IPS-20b (cell line): ENCODE results near the gene F8A3.
"Not testable (repeated sequence)": the region's sequence is repeated elsewhere in the genome, so short reads cannot be mapped to it uniquely, and the experiment has no call there.

Source experiments
- H3K27ac ChIP-seq: one replicate; pipeline ENCODE4 v1.5.1; 2013; ENCODE audit warnings: low read length
- H3K27me3 ChIP-seq: 2 replicates; pipeline ENCODE4 v1.6.1; 2013; ENCODE audit warnings: mild to moderate bottlenecking, low read length, inconsistent platforms; ENCODE audit not compliant: insufficient read depth
- H3K36me3 ChIP-seq: 2 replicates; pipeline ENCODE4 v1.6.1; 2013; ENCODE audit warnings: low read depth, mild to moderate bottlenecking, inconsistent platforms, low read length, moderate library complexity; ENCODE audit not compliant: insufficient read depth
- H3K4me1 ChIP-seq: 2 replicates; pipeline ENCODE4 v1.6.1; 2013; ENCODE audit warnings: mild to moderate bottlenecking, control low read depth, inconsistent platforms, low read length, moderate library complexity; ENCODE audit not compliant: insufficient read depth
- H3K4me3 ChIP-seq: 2 replicates; pipeline ENCODE4 v1.5.1; 2013; ENCODE audit warnings: mild to moderate bottlenecking, low read length, inconsistent platforms
- H3K9ac ChIP-seq: 2 replicates; pipeline ENCODE4 v1.6.1; 2013; ENCODE audit warnings: low read depth, mild to moderate bottlenecking, inconsistent platforms, low read length, moderate library complexity
- H3K9me3 ChIP-seq: 2 replicates; pipeline ENCODE4 v1.6.1; 2013; ENCODE audit warnings: mild to moderate bottlenecking, low read depth, low read length, inconsistent platforms; ENCODE audit not compliant: insufficient read depth

F8A3 gene

GRCh38 chrX:155458471-155458870 is at the start of gene F8A3:
F8A3 (minus strand) TSS chrX:155458620; CDS start chrX:155458600, 20 bp downstream.
- not testable (repeated sequence) for H3K36me3 ChIP-seq, H3K27me3 ChIP-seq, H3K27ac ChIP-seq, H3K4me1 ChIP-seq, H3K9me3 ChIP-seq, H3K9ac ChIP-seq, H3K4me3 ChIP-seq

- Histone ChIP-seq H3K36me3 (no peaks in the 10 kb centered on the region), H3K27me3 (no peaks in the 10 kb centered on the region), H3K4me3 (no peak overlapping the region), H3K9me3 (no peaks in the 10 kb centered on the region), H3K4me1 (no peaks in the 10 kb centered on the region), H3K27ac (no peak overlapping the region), H3K9ac (no peak overlapping the region)
Observed at GRCh38 chrX:155505296-155505695, 46.9 kb upstream of the F8A3 start.

DNA sequence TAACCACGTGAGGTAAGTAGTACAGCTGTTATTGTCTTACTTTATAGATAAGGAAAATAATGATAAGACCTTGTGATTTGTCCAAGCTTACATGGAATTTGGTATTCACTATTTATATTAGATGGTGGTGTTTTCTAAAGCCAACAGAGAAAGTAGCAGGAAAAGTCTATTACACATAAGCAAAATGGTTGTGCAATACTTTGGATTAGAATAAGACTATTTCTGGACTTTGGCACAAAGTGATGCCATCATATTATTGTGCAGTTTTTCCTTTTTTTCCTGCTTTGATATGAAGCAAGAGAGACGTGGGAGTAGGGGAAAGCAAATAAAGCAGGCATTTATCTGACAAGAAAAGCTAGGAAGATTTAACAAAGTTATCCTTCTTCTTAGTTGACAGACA is 36.7 kb upstream of the F8A3 start:
- H3K4me3 ChIP-seq, H3K9me3 ChIP-seq, H3K36me3 ChIP-seq, H3K4me1 ChIP-seq, H3K27me3 ChIP-seq, H3K9ac ChIP-seq, H3K27ac ChIP-seq: not testable (repeated sequence)

DNA sequence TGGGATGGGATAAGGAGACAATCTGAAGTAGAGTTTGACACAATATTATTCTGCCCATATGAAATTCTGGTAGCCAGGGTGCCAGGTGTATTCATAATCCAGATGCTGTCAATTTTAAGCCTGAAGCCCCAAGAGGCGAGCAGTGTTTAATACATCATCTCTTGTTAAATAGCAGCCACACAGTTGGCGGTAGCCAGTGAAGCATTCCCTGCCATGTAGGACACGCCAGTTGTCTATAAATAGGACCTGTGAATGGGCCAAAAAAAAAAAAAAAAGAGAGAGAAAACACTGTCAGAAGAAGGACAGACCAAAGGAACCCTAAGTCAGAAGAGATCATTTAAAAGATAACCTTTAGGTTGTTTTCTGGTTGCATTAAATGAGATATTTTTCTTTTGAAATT is 33.0 kb upstream of the F8A3 start:
- H3K9me3 ChIP-seq, H3K4me3 ChIP-seq, H3K27ac ChIP-seq, H3K36me3 ChIP-seq, H3K27me3 ChIP-seq, H3K9ac ChIP-seq, H3K4me1 ChIP-seq: not testable (repeated sequence)

DNA sequence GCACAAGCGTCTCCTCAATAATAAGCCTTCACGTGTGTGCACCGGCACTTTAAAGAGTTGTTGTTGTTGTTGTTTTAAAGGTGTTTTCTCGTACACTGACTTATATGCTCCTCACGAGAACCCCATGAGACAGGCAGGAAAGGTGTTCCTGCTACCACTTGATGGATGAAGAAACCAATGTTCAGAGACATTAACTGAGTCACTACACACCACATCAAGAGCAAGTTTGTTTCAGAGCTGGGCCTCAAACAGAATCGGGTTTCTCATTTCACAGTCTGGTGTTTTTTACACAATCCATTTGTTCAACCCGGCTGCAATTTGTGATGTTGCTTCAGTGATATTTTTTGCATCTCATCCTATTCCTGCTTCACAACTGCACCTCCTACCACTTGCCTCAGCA is 18.7 kb upstream of the F8A3 start:
- not testable (repeated sequence) for H3K9me3 ChIP-seq, H3K4me1 ChIP-seq

DNA sequence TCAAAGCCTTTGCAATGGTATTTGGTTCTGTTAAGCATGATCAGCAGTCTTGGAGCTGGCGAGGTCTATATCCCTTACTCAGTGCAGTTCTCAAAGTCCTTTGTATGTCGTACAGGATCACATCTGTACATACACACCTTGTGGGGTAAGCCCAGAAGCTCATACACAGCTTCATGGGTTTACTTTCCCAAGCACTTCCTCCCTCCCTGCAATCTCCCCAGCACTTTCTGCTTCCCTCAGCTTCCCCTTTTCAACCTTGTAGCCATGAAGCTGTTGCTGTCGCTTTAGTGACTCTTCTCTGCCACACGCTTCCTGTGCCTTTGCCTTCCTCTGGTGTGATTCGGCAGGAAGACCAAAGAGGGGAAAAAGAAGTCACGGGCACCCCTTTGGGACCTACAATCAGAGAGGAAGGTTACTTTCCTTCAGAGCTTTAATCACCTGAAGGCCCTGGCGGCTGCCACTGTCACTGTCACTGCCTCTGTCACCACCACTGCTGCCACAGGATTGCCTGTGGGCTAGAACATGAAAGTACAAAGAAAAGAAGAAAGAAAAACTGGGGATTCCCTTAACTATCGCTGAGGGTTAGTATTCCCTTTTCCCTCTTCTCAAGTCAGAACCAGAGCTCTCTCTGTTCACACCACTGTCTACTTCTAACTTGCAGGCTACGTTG is 8.0 kb upstream of the F8A3 start:
- not testable (repeated sequence) for H3K36me3 ChIP-seq, H3K27me3 ChIP-seq, H3K4me3 ChIP-seq, H3K9me3 ChIP-seq, H3K27ac ChIP-seq, H3K9ac ChIP-seq, H3K4me1 ChIP-seq

More for the DNA sequence above, 18.7 kb upstream of the F8A3 start:
- not testable (repeated sequence) for H3K27me3 ChIP-seq, H3K27ac ChIP-seq, H3K36me3 ChIP-seq, H3K9ac ChIP-seq, H3K4me3 ChIP-seq

- not testable (repeated sequence) for H3K4me3 ChIP-seq, H3K27ac ChIP-seq, H3K4me1 ChIP-seq, H3K36me3 ChIP-seq, H3K9me3 ChIP-seq, H3K9ac ChIP-seq, H3K27me3 ChIP-seq
Observed at GRCh38 chrX:155460501-155460900, 2.1 kb upstream of the F8A3 start.

GRCh38 chrX:155457761-155458447 is 516 bp downstream of the F8A3 start:
- not testable (repeated sequence) for H3K4me1 ChIP-seq, H3K36me3 ChIP-seq, H3K9ac ChIP-seq, H3K27ac ChIP-seq, H3K4me3 ChIP-seq, H3K9me3 ChIP-seq, H3K27me3 ChIP-seq

GRCh38 chrX:155441097-155441496 is 17.3 kb downstream of the F8A3 start:
- Histone ChIP-seq H3K36me3 (no peaks in the 10 kb centered on the region), H3K9me3 (peaks cover 18% of the 10 kb centered on the region), H3K4me1 (no peaks in the 10 kb centered on the region), H3K9ac (no peak overlapping the region), H3K27ac (no peak overlapping the region), H3K4me3 (no peak overlapping the region), H3K27me3 (no peaks in the 10 kb centered on the region)

DNA sequence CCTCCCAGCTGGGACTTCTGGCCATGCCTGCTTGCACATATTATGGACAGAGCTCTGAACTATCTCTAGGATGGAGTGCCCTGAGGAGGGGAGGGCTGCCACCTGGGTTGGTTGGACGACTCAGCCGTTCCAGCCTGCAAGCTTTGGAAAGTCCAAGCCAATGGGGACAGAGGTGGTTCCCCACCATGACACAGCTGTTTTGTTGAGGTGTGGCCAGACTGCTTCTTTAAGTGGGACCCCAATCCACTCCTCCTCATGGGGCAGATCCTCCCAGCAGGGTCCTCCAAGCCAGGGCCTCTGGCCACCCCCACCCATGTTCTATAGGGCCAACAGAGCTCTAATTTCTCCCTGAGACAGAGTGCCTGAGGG is 22.7 kb downstream of the F8A3 start:
- Histone ChIP-seq H3K27ac (no peak overlapping the region), H3K9me3 (peaks cover 2% of the 10 kb centered on the region; the same call in 1 of the 2 replicates), H3K4me1 (no peaks in the 10 kb centered on the region), H3K9ac (no peak overlapping the region), H3K36me3 (no peaks in the 10 kb centered on the region), H3K4me3 (no peak overlapping the region), H3K27me3 (no peaks in the 10 kb centered on the region)

- no peaks in the 10 kb centered on the region for H3K4me1 ChIP-seq
- H3K9ac ChIP-seq: no peak overlapping the region
- H3K36me3 ChIP-seq: no peaks in the 10 kb centered on the region
- H3K4me3 ChIP-seq: no peak overlapping the region
- H3K27ac ChIP-seq: no peak overlapping the region
- no peaks in the 10 kb centered on the region for H3K27me3 ChIP-seq
- no peaks in the 10 kb centered on the region for H3K9me3 ChIP-seq
Observed at GRCh38 chrX:155434906-155435743, 23.3 kb downstream of the F8A3 start.

- Histone ChIP-seq H3K36me3 (no peaks in the 10 kb centered on the region), H3K27ac (no peak overlapping the region), H3K27me3 (no peaks in the 10 kb centered on the region), H3K4me1 (no peaks in the 10 kb centered on the region), H3K9ac (no peak overlapping the region), H3K9me3 (no peaks in the 10 kb centered on the region), H3K4me3 (no peak overlapping the region)
Observed at GRCh38 chrX:155417769-155418168, 40.7 kb downstream of the F8A3 start.
